Mesendoderm (in vitro differentiated cells): ENCODE measurements around the gene MRTFA.
"Not testable (repeated sequence)": the region's sequence is repeated elsewhere in the genome, so short reads cannot be mapped to it uniquely, and the experiment has no call there.

Experiments used
- DNase-seq: peaks from one replicate; pipeline ENCODE4 v3.0.0; 2013
- H2AK5ac ChIP-seq: 2 replicates; pipeline ENCODE4 v1.6.1; 2013; ENCODE audit warnings: low read length, inconsistent platforms
- H2BK120ac ChIP-seq: 2 replicates; pipeline ENCODE4 v1.6.1; 2013; ENCODE audit warnings: low read depth, mild to moderate bottlenecking, low read length, moderate library complexity, mixed read lengths
- H2BK15ac ChIP-seq: replicated peaks from 2 replicates; pipeline ENCODE4 v1.6.1; 2013; ENCODE audit warnings: low read depth, mild to moderate bottlenecking, moderate library complexity
- H2BK5ac ChIP-seq: 2 replicates; pipeline ENCODE4 v1.6.1; 2013; ENCODE audit warnings: low read length, inconsistent platforms
- H3K18ac ChIP-seq: 2 replicates; pipeline ENCODE4 v1.6.1; 2013; ENCODE audit warnings: mild to moderate bottlenecking, low read length, mixed read lengths
- H3K23ac ChIP-seq: one replicate; pipeline ENCODE4 v1.6.1; 2013; ENCODE audit warnings: low read length
- H3K27ac ChIP-seq: 2 replicates; pipeline ENCODE4 v1.5.1; 2013; ENCODE audit warnings: low read depth, mild to moderate bottlenecking, inconsistent platforms, low read length, moderate library complexity
- H3K27me3 ChIP-seq: 2 replicates; pipeline ENCODE4 v1.6.1; 2013; ENCODE audit warnings: low read length, control low read depth, mild to moderate bottlenecking, inconsistent platforms; ENCODE audit not compliant: insufficient read depth, poor library complexity
- H3K36me3 ChIP-seq: 2 replicates; pipeline ENCODE4 v1.6.1; 2013; ENCODE audit warnings: low read length, inconsistent platforms; ENCODE audit not compliant: control insufficient read depth, insufficient read depth
- H3K4ac ChIP-seq: one replicate; pipeline ENCODE4 v1.6.1; 2013; ENCODE audit warnings: low read depth, mild to moderate bottlenecking, low read length, moderate library complexity
- H3K4me1 ChIP-seq: 2 replicates; pipeline ENCODE4 v1.6.1; 2013; ENCODE audit warnings: low read depth, low read length, inconsistent platforms; ENCODE audit not compliant: control insufficient read depth
- H3K4me2 ChIP-seq: 2 replicates; pipeline ENCODE4 v1.6.1; 2013; ENCODE audit warnings: low read length
- H3K4me3 ChIP-seq: 2 replicates; pipeline ENCODE4 v1.5.1; 2013; ENCODE audit warnings: mild to moderate bottlenecking, low read length
- H3K56ac ChIP-seq: one replicate; pipeline ENCODE4 v1.6.1; 2013; ENCODE audit warnings: low read length
- H3K79me1 ChIP-seq: 2 replicates; pipeline ENCODE4 v1.6.1; 2013; ENCODE audit warnings: low read length, inconsistent platforms
- H3K79me2 ChIP-seq: 2 replicates; pipeline ENCODE4 v1.6.1; 2013; ENCODE audit warnings: mild to moderate bottlenecking, low read length; ENCODE audit not compliant: control insufficient read depth, insufficient read depth
- H3K9ac ChIP-seq: 2 replicates; pipeline ENCODE4 v1.6.1; 2013; ENCODE audit warnings: low read length, inconsistent platforms
- H4K5ac ChIP-seq: one replicate; pipeline ENCODE4 v1.6.1; 2013; ENCODE audit warnings: low read length
- H4K8ac ChIP-seq: one replicate; pipeline ENCODE4 v1.6.1; 2013; ENCODE audit warnings: low read depth, mild to moderate bottlenecking, control low read depth, low read length, moderate library complexity
- WGBS: extraction: QIAGEN DNeasy Blood & Tissue Kit; methylation state at CpG from one replicate; pipeline ENCODE4 v1.1.7; 2013; ENCODE audit warnings: low lambda C conversion rate, missing lambda C conversion rate; ENCODE audit not compliant: insufficient coverage; ENCODE audit errors: extremely low coverage; 5-methylcytosine and 5-hydroxymethylcytosine counted together

The MRTFA gene

DNA sequence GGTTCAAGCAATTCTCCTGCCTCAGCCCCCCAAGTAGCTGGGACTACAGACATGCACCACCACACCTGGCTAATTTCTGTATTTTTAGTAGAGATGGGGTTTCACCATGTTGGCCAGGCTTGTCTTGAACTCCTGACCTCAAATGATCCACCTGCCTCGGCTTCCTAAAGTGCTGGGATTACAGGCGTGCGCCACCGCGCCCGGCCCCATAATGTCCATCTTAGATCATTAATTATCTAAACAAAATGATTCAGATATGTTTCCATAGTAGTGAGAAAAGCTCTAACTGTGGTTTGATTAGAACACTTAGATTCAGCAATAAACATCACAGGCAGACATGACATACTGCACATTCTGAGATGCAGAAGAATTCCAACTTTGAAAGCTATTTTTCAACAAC is 106.1 kb downstream of the MRTFA start:
- H2AK5ac ChIP-seq, H4K8ac ChIP-seq, H3K56ac ChIP-seq, H4K5ac ChIP-seq, H2BK120ac ChIP-seq, H3K27ac ChIP-seq, H3K79me1 ChIP-seq, H3K18ac ChIP-seq, H3K4ac ChIP-seq, H2BK5ac ChIP-seq, H3K4me2 ChIP-seq, H2BK15ac ChIP-seq, H3K36me3 ChIP-seq, H3K27me3 ChIP-seq, H3K9ac ChIP-seq, H3K4me1 ChIP-seq, H3K79me2 ChIP-seq, H3K4me3 ChIP-seq, DNase-seq, H3K23ac ChIP-seq: not testable (repeated sequence)
- WGBS, result no CpG with 5 or more reads among the region's 6 CpGs

DNA sequence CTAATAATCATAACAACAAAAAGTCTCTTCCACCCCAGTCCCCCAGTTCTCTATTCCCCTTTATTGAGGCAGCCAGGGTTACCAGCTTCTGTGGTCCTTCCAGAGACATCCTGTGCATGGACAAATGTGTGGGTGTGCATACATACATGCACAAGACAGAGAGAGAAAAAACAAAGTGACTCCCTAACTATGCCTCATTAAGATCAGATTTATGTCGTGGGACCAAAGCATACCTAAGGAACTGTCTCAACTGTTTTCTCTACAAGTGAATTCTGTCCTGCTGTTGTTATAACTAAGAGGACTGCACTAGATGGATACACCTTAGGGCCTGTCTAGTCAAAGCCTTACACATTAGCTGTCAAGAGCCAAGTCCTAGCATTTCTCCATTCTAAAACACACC is 106.7 kb downstream of the MRTFA start:
- H3K27me3 ChIP-seq, result no peaks in the 10 kb centered on the region

DNA sequence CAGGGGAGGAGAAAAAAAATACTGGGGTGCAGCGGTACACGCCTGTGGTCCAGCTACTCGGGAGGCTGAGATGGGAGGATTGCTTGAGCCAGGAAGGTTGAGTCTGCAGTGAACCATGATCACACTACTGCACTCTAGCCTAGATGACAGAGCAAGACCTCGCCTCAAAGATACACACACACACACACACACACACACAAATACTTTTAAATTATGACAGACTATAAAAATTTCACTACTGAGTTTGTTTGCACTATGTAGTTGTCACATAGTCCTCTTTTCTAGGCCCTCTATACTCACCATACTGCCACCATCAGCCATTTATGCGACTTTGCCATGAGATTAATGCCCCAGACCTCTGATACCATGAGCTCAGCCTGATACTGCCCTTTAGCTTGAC is 109.6 kb downstream of the MRTFA start:
- Histone ChIP-seq H3K36me3 (no peaks in the 10 kb centered on the region), H3K79me1 (peaks cover 2% of the 10 kb centered on the region), H3K56ac (no peak overlapping the region), H2BK120ac (no peak overlapping the region), H2AK5ac (no peak overlapping the region), H3K4ac (no peak overlapping the region), H3K27ac (no peak overlapping the region), H3K23ac (no peak overlapping the region), H3K4me1 (no peaks in the 10 kb centered on the region), H2BK15ac (no peak overlapping the region), H3K4me2 (no peak overlapping the region), H4K8ac (no peak overlapping the region), H3K4me3 (no peak overlapping the region), H3K79me2 (peaks cover 6% of the 10 kb centered on the region), H3K9ac (no peak overlapping the region), H3K27me3 (no peaks in the 10 kb centered on the region), H2BK5ac (no peak overlapping the region), H3K18ac (no peak overlapping the region), H4K5ac (no peak overlapping the region)
- no CpG with 5 or more reads among the region's 5 CpGs for WGBS
- no peak for DNase-seq

More for the DNA sequence above, 106.7 kb downstream of the MRTFA start:
- peaks cover 2% of the 10 kb centered on the region for H3K79me1 ChIP-seq
- H2BK120ac ChIP-seq, result no peak overlapping the region
- WGBS, result no CpG with 5 or more reads among the region's 1 CpG
- no peak overlapping the region for H2BK15ac ChIP-seq
- no peak for DNase-seq
- H3K56ac ChIP-seq, result no peak overlapping the region
- no peak overlapping the region for H3K4me2 ChIP-seq
- no peak overlapping the region for H2AK5ac ChIP-seq
- H2BK5ac ChIP-seq, result no peak overlapping the region
- H3K9ac ChIP-seq, result no peak overlapping the region
- peaks cover 7% of the 10 kb centered on the region for H3K79me2 ChIP-seq
- H3K4me1 ChIP-seq, result peaks cover 8% of the 10 kb centered on the region
- no peak overlapping the region for H3K4ac ChIP-seq
- H4K5ac ChIP-seq, result no peak overlapping the region
- no peak overlapping the region for H3K4me3 ChIP-seq
- no peak overlapping the region for H3K27ac ChIP-seq
- peak overlapping the region; percentile 13 for H4K8ac ChIP-seq
- H3K23ac ChIP-seq, result no peak overlapping the region
- no peaks in the 10 kb centered on the region for H3K36me3 ChIP-seq
- no peak overlapping the region for H3K18ac ChIP-seq

- Histone ChIP-seq H3K79me1 (no peaks in the 10 kb centered on the region), H2BK5ac (no peak overlapping the region), H3K4me2 (no peak overlapping the region), H3K27ac (no peak overlapping the region), H4K8ac (no peak overlapping the region), H2AK5ac (no peak overlapping the region), H3K18ac (no peak overlapping the region), H3K4me1 (no peaks in the 10 kb centered on the region), H3K79me2 (peaks cover 3% of the 10 kb centered on the region), H2BK15ac (no peak overlapping the region), H3K4ac (no peak overlapping the region), H3K27me3 (no peaks in the 10 kb centered on the region), H3K23ac (no peak overlapping the region), H3K56ac (no peak overlapping the region), H3K36me3 (no peaks in the 10 kb centered on the region), H3K4me3 (no peak overlapping the region), H4K5ac (no peak overlapping the region), H3K9ac (no peak overlapping the region), H2BK120ac (no peak overlapping the region)
- no CpG with 5 or more reads among the region's 6 CpGs for WGBS
- peak; percentile 61 for DNase-seq
These were observed 111.2 kb downstream of the MRTFA start for GRCh38 chr22:40525250-40525884.

DNA sequence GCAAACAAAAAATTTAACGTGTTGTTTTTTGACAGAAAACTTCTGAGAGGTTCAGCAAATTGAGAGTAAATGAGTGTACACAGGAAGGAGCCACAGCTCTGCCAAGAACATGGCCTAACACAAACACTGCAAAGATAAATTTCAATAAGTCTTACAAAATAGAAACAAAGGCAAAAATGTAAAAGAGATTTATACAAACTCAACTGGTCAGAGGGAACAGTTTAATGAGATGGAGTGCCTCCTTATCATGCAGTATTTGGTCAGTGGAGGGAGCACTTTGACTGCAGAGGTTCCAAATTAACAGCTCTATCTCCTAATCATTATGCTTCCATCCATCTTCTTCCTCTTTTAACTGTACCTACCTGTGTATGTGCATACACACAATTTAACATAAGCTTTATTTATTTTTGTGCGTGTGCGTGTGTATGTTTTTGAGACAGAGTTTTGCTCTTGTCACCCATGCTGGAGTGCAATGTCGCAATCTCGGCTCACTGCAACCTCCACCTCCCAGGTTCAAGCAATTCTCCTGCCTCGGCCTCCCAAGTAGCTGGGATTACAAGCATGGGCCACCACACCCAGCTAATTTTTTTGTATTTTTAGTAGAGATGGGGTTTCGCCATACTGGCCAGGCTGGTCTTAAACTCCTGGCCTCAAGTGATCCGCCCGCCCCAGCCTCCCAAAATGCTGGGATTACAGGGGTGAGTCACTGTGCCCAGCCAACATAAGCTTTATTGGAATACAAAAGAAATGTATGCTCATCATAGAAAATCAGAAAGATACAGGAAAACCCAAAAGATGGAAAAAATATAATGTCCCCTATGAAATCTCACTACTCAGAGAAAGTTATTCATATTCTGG is 111.9 kb downstream of the MRTFA start:
- no peaks in the 10 kb centered on the region for H3K4me1 ChIP-seq

More for the DNA sequence above, 111.9 kb downstream of the MRTFA start:
- Histone ChIP-seq H3K79me1 (no peaks in the 10 kb centered on the region), H4K8ac (no peak overlapping the region), H3K4ac (no peak overlapping the region), H2AK5ac (no peak overlapping the region), H2BK5ac (no peak overlapping the region), H3K56ac (no peak overlapping the region), H3K9ac (no peak overlapping the region), H4K5ac (no peak overlapping the region), H3K27ac (no peak overlapping the region), H2BK120ac (no peak overlapping the region), H3K23ac (no peak overlapping the region), H3K4me2 (no peak overlapping the region), H3K4me3 (no peak overlapping the region), H3K36me3 (no peaks in the 10 kb centered on the region), H3K79me2 (peaks cover 1% of the 10 kb centered on the region), H3K27me3 (no peaks in the 10 kb centered on the region), H3K18ac (no peak overlapping the region), H2BK15ac (no peak overlapping the region)
- WGBS, result no CpG with 5 or more reads among the region's 9 CpGs
- no peak for DNase-seq
